CD8-positive, alpha-beta memory T cell (primary cell): ENCODE data around the gene MEDAG. TPM values are rescaled to one million over a fixed set of nuclear protein-coding genes. Genes with fewer than 3 reads are reported as not detected.

Source experiments
- CTCF ChIA-PET: fragments of 350-600 bp; sonication (Branson Sonifier 250); formaldehyde crosslinking; loops from one replicate; lab custom pipeline; 2021; ENCODE audit warnings: antibody characterized with exemption; lab: Charles Lee
- POLR2A ChIA-PET: fragments of 350-600 bp; sonication (Branson Sonifier 250); formaldehyde crosslinking; loops from one replicate; lab custom pipeline; 2021; ENCODE audit warnings: antibody characterized with exemption; lab: Charles Lee
- DNase-seq, 5 donors: peaks; one replicate each; pipeline versions ENCODE4 v3.0.0 to v3.0.0-alpha.2; 2020 to 2022; ENCODE audit warnings: mixed read lengths in 1 of 5
- H3K27ac ChIP-seq: one replicate; pipeline ENCODE4 v1.7.0; 2013; ENCODE audit warnings: low read depth, mild to moderate bottlenecking, low read length, moderate library complexity
- H3K27me3 ChIP-seq: 2 replicates; pipeline ENCODE4 v1.7.0; 2013; ENCODE audit warnings: low read length, mild to moderate bottlenecking; ENCODE audit not compliant: insufficient read depth, poor library complexity, severe bottlenecking
- H3K36me3 ChIP-seq: 2 replicates; pipeline ENCODE4 v1.7.0; 2013; ENCODE audit warnings: mild to moderate bottlenecking, low read length, moderate library complexity; ENCODE audit not compliant: insufficient read depth
- H3K4me1 ChIP-seq: 2 replicates; pipeline ENCODE4 v1.7.0; 2013; ENCODE audit warnings: mild to moderate bottlenecking, low read length, moderate library complexity; ENCODE audit not compliant: insufficient read depth
- H3K4me3 ChIP-seq: 2 replicates; pipeline ENCODE4 v1.7.0; 2013; ENCODE audit warnings: mild to moderate bottlenecking, low read length
- H3K9me3 ChIP-seq: 2 replicates; pipeline ENCODE4 v1.7.0; 2013; ENCODE audit warnings: mild to moderate bottlenecking, low read length
- H3K27ac Mint-ChIP-seq, 8 donors: one replicate each; pipeline ENCODE4 v1.8.0; 2020 to 2021; ENCODE audit warnings: mixed read lengths in 8 of 8, mild to moderate bottlenecking in 6 of 8, inconsistent platforms in 3 of 8, moderate library complexity in 3 of 8
- H3K27me3 Mint-ChIP-seq, 2 donors: one replicate each; pipeline ENCODE4 v1.8.0; 2020 to 2021; ENCODE audit warnings: mixed read lengths in 2 of 2, mild to moderate bottlenecking in 1 of 2, moderate library complexity in 1 of 2
- H3K36me3 Mint-ChIP-seq, 3 donors: one replicate each; pipeline ENCODE4 v1.8.0; 2020 to 2021; ENCODE audit warnings: mixed read lengths in 3 of 3, inconsistent platforms in 1 of 3, mild to moderate bottlenecking in 1 of 3
- H3K4me1 Mint-ChIP-seq, 3 donors: one replicate each; pipeline ENCODE4 v1.8.0; 2020 to 2021; ENCODE audit warnings: mixed read lengths in 3 of 3, inconsistent platforms in 1 of 3, mild to moderate bottlenecking in 1 of 3
- H3K4me3 Mint-ChIP-seq, 7 donors: one replicate each; pipeline ENCODE4 v1.8.0; 2020 to 2021; ENCODE audit warnings: mixed read lengths in 7 of 7, mild to moderate bottlenecking in 6 of 7, moderate library complexity in 4 of 7, inconsistent platforms in 2 of 7
- H3K9me3 Mint-ChIP-seq, 5 donors: one replicate each; pipeline ENCODE4 v1.8.0; 2020 to 2022; ENCODE audit warnings: mixed read lengths in 5 of 5, mild to moderate bottlenecking in 3 of 5, moderate library complexity in 2 of 5, inconsistent platforms in 1 of 5
- polyA plus RNA-seq: library from polyadenylated mRNA; unstranded; fragments of 300-500 nt; fragmentation: Illumina TruSeq; gene quantifications from one replicate; pipeline ENCODE4 v1.2.3, GENCODE V29; 2021
- total RNA-seq, 2 experiments: library from RNA; stranded (reverse); gene quantifications; one replicate each; pipeline ENCODE4 v1.2.3, GENCODE V29; 2021

The MEDAG gene
- total and polyA plus RNA-seq, 3 experiments from 2014 or later = not detected

DNA sequence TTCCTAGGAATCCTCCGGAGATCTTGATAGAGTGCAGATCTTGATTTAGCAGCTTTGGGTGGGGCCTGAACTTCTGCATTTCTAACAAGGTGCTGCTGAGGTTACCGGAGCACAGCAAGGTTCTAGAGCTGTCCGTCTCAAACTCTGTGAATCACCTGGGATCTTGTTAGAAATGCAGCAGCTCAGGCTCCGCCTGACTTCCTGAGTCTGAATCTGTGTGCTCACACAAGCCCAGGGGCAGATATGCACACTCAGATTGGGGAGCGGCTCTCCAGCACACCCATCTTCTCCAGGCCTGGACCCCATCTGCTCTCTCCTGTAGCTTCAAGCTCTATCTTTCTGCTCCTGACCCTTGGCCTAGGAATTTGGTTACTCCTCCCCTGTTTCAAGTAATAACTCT is 22.9 kb downstream of the MEDAG start:
- no peaks in the 10 kb centered on the region for H3K36me3 Mint-ChIP-seq
- no peaks in the 10 kb centered on the region for H3K9me3 ChIP-seq
- H3K27me3 Mint-ChIP-seq = peaks cover 12 to 52% of the 10 kb centered on the region in 2 donors
- H3K27ac Mint-ChIP-seq = peak overlapping the region in 1 of 8 donors; percentile 60
- H3K4me3 Mint-ChIP-seq = no peak overlapping the region
- H3K4me3 ChIP-seq = no peak overlapping the region
- no peaks in the 10 kb centered on the region for H3K9me3 Mint-ChIP-seq
- H3K27ac ChIP-seq = no peak overlapping the region
- no peak for DNase-seq
- ChIA-PET CTCF (interaction anchor here (1.3 kb wide), 1 partner anchor 17 kb away, joined by 3 read pairs; no protein-coding TSS in a partner anchor), POLR2A (no interaction called here)
- no peaks in the 10 kb centered on the region for H3K27me3 ChIP-seq
- no peaks in the 10 kb centered on the region for H3K4me1 ChIP-seq
- no peaks in the 10 kb centered on the region for H3K36me3 ChIP-seq
- H3K4me1 Mint-ChIP-seq = peaks cover 3 to 11% (median 9%) of the 10 kb centered on the region in 3 donors

GRCh38 chr13:30932481-30933353 is 26.6 kb downstream of the MEDAG start, which contains the start of gene TEX26:
TEX26 (plus strand) TSS chr13:30932656; CDS start chr13:30932716, 60 bp downstream.
- H3K4me3 ChIP-seq = no peak within 1 kb of the TSS
- Mint-ChIP-seq H3K27ac (no peak within 1 kb of the TSS), H3K4me3 (no peak within 1 kb of the TSS), H3K27me3 (peaks cover 17 to 67% of the 10 kb centered on the region in 2 donors), H3K4me1 (no peaks in the 10 kb centered on the region), H3K9me3 (peaks cover 2 to 7% (median 4%) of the 10 kb centered on the region in 5 donors), H3K36me3 (no peaks in the 10 kb centered on the region)
- H3K36me3 ChIP-seq = no peaks in the 10 kb centered on the region
- H3K9me3 ChIP-seq = no peaks in the 10 kb centered on the region
- ChIA-PET CTCF (no interaction called here), POLR2A (no interaction called here)
- no peaks in the 10 kb centered on the region for H3K4me1 ChIP-seq
- H3K27me3 ChIP-seq = no peaks in the 10 kb centered on the region
- no peak for DNase-seq
- H3K27ac ChIP-seq = no peak within 1 kb of the TSS

- Mint-ChIP-seq H3K4me3 (no peak overlapping the region), H3K27me3 (peaks cover 15 to 67% of the 10 kb centered on the region in 2 donors), H3K36me3 (no peaks in the 10 kb centered on the region), H3K4me1 (no peaks in the 10 kb centered on the region), H3K27ac (no peak overlapping the region), H3K9me3 (peaks cover 4 to 13% (median 6%) of the 10 kb centered on the region in 5 donors)
- no peak for DNase-seq
- no peaks in the 10 kb centered on the region for H3K4me1 ChIP-seq
- ChIA-PET POLR2A (no interaction called here), CTCF (no interaction called here)
- H3K27ac ChIP-seq = no peak overlapping the region
- H3K36me3 ChIP-seq = no peaks in the 10 kb centered on the region
- no peaks in the 10 kb centered on the region for H3K9me3 ChIP-seq
- no peaks in the 10 kb centered on the region for H3K27me3 ChIP-seq
- H3K4me3 ChIP-seq = no peak overlapping the region
Observed at GRCh38 chr13:30933354-30933670, 27.2 kb downstream of the MEDAG start.

DNA sequence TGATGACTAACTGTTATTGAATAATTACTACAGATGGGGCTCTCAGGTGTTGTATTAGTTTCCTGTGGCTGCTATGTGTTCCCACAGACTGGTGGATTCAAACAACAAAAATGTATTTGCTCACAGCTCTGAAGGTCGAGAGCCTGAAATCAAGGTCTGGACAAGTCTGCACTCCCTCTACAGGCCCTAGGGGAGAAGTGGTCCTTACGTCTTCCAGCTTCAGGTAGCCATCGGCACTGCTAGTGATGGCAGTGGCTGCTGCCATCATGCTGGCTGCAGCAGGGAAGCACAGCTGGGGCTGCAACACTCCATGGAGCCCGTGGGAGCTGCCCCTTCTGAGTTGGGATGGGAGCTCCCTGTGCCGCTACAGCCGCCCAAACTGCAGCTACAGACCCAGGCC is 28.3 kb downstream of the MEDAG start:
- no peaks in the 10 kb centered on the region for H3K27me3 ChIP-seq
- H3K9me3 ChIP-seq = no peaks in the 10 kb centered on the region
- H3K4me3 ChIP-seq = no peak overlapping the region
- POLR2A ChIA-PET = no interaction called here
- H3K27ac ChIP-seq = no peak overlapping the region
- CTCF ChIA-PET = no interaction called here
- H3K27me3 Mint-ChIP-seq = peaks cover 15 to 59% of the 10 kb centered on the region in 2 donors
- H3K4me3 Mint-ChIP-seq = no peak overlapping the region
- no peak overlapping the region for H3K27ac Mint-ChIP-seq
- H3K36me3 Mint-ChIP-seq = no peaks in the 10 kb centered on the region
- H3K9me3 Mint-ChIP-seq = peaks cover 5 to 14% (median 7%) of the 10 kb centered on the region in 5 donors
- no peaks in the 10 kb centered on the region for H3K36me3 ChIP-seq
- DNase-seq = no peak
- no peaks in the 10 kb centered on the region for H3K4me1 ChIP-seq
- H3K4me1 Mint-ChIP-seq = no peaks in the 10 kb centered on the region

DNA sequence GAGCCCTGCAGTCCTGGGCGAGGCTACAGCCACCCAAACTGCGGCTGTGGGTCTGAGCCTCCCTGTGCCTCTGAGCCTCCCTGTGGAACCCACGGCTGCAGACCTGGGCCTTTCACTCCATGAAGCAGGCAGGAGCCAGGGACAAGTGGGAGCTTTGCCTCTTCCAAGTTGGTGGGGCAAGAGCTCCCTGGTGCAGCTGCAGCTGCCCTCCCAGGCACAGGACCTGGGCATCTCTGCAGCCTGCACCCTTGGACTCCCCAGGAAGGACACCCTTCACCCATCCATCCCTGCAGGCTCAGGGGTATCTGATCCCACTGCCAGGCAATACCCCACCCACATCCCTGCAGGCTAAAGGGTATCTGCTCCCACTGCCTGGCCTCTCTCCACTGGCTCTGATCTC is 28.7 kb downstream of the MEDAG start:
- Histone ChIP-seq H3K9me3 (no peaks in the 10 kb centered on the region), H3K4me3 (no peak overlapping the region), H3K27me3 (no peaks in the 10 kb centered on the region), H3K36me3 (no peaks in the 10 kb centered on the region), H3K27ac (no peak overlapping the region), H3K4me1 (no peaks in the 10 kb centered on the region)
- ChIA-PET POLR2A (no interaction called here), CTCF (no interaction called here)
- H3K4me3 Mint-ChIP-seq = no peak overlapping the region
- no peak for DNase-seq
- H3K27me3 Mint-ChIP-seq = peaks cover 14 to 55% of the 10 kb centered on the region in 2 donors
- H3K27ac Mint-ChIP-seq = no peak overlapping the region
- H3K4me1 Mint-ChIP-seq = no peaks in the 10 kb centered on the region
- H3K9me3 Mint-ChIP-seq = peaks cover 5 to 14% (median 7%) of the 10 kb centered on the region in 5 donors
- no peaks in the 10 kb centered on the region for H3K36me3 Mint-ChIP-seq

DNA sequence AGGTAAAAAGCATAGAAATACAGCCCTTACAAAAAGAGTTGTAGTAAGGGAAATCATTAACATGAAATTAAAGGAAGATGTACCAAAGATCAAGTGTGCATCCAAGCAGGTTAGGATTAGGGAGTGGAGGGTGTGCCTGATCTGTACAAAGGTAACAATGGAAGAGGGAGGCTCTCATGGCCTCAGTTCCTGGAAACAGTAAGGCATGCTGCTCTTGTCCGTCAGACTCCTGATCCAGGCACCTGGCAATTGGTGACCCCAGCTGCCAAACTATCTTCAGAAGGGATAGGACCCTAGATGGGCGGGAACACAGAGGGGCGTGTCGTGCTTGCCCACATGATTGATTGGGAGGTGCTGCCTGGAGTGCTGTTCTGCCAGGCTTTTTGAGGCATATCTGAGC is 30.9 kb downstream of the MEDAG start:
- ChIA-PET POLR2A (no interaction called here), CTCF (no interaction called here)
- no peaks in the 10 kb centered on the region for H3K4me1 Mint-ChIP-seq
- no peak for DNase-seq
- H3K27me3 Mint-ChIP-seq = peaks cover 10 to 37% of the 10 kb centered on the region in 2 donors
- H3K36me3 Mint-ChIP-seq = no peaks in the 10 kb centered on the region
- no peaks in the 10 kb centered on the region for H3K4me1 ChIP-seq
- H3K9me3 ChIP-seq = no peaks in the 10 kb centered on the region
- H3K27ac ChIP-seq = no peak overlapping the region
- H3K27ac Mint-ChIP-seq = no peak overlapping the region
- no peaks in the 10 kb centered on the region for H3K27me3 ChIP-seq
- no peak overlapping the region for H3K4me3 ChIP-seq
- peaks cover 5 to 14% (median 7%) of the 10 kb centered on the region in 5 donors for H3K9me3 Mint-ChIP-seq
- no peak overlapping the region for H3K4me3 Mint-ChIP-seq
- H3K36me3 ChIP-seq = no peaks in the 10 kb centered on the region

DNA sequence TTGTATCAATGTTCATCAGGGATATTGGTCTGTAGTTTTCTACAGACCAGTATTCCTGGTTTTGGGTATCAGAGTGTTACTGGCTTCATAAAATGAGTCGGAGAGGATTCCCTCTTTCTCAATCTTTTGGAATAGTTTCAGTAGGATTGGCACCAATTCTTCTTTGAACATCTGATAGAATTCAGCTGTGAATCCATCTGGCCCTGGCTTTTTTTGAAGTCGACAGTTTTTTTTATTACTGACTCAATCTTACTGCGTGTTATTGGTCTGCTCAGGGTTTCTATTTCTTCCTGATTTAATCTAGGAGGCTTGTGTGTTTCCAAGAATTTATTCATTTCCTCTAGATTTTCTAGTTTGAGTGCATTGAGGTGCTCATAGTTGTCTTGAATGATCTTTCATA is 37.8 kb downstream of the MEDAG start:
- Mint-ChIP-seq H3K27me3 (peaks cover 19 to 43% of the 10 kb centered on the region in 2 donors), H3K4me3 (no peak overlapping the region), H3K36me3 (peaks cover 0 to 7% (median 0%) of the 10 kb centered on the region in 3 donors), H3K9me3 (peaks cover 7 to 20% (median 15%) of the 10 kb centered on the region in 5 donors), H3K4me1 (no peaks in the 10 kb centered on the region), H3K27ac (no peak overlapping the region)
- ChIA-PET POLR2A (no interaction called here), CTCF (no interaction called here)
- no peak for DNase-seq
- Histone ChIP-seq H3K4me1 (no peaks in the 10 kb centered on the region), H3K9me3 (no peaks in the 10 kb centered on the region), H3K4me3 (no peak overlapping the region), H3K27me3 (no peaks in the 10 kb centered on the region), H3K36me3 (no peaks in the 10 kb centered on the region), H3K27ac (no peak overlapping the region)

GRCh38 chr13:30957258-30957943 is 51.3 kb downstream of the MEDAG start:
- no peak overlapping the region for H3K4me3 ChIP-seq
- Mint-ChIP-seq H3K4me1 (no peaks in the 10 kb centered on the region), H3K27ac (no peak overlapping the region), H3K4me3 (no peak overlapping the region), H3K27me3 (peaks cover 14 to 57% of the 10 kb centered on the region in 2 donors), H3K36me3 (no peaks in the 10 kb centered on the region), H3K9me3 (peaks cover 9 to 19% (median 17%) of the 10 kb centered on the region in 5 donors)
- no peak overlapping the region for H3K27ac ChIP-seq
- peaks cover 2% of the 10 kb centered on the region for H3K27me3 ChIP-seq
- no peaks in the 10 kb centered on the region for H3K36me3 ChIP-seq
- H3K4me1 ChIP-seq = no peaks in the 10 kb centered on the region
- ChIA-PET CTCF (no interaction called here), POLR2A (no interaction called here)
- no peak for DNase-seq
- no peaks in the 10 kb centered on the region for H3K9me3 ChIP-seq
